Ovary (tissue), 3 donors: ENCODE measurements around the gene ZNF771.

ENCODE experiments used
- CTCF ChIP-seq, 3 donors: fragments of 450-650 bp in 2 of 3; fragments of 200-600 bp in 1 of 3; IDR thresholded peaks; one replicate each; pipeline versions ENCODE4 v1.5.1 to v1.8.0; 2016 to 2022; ENCODE audit warnings: antibody characterized with exemption in 3 of 3, mild to moderate bottlenecking in 1 of 3
- EP300 ChIP-seq: sonication (generic); formaldehyde crosslinking; IDR thresholded peaks from one replicate; pipeline ENCODE4 v1.6.1; 2017; ENCODE audit warnings: antibody characterized with exemption
- POLR2A ChIP-seq: fragments of 450-650 bp; IDR thresholded peaks from one replicate; pipeline ENCODE4 v1.6.1; 2017; ENCODE audit warnings: antibody characterized with exemption, mild to moderate bottlenecking, moderate library complexity
- donor health status: DM: no; HTN: no; CAD: no.

- no peak for TF ChIP-seq CTCF (IDR thresholded peaks at IDR 0.05)
- no peak for TF ChIP-seq EP300
- no peak for TF ChIP-seq POLR2A
These were observed 25.9 kb upstream of the ZNF771 start for GRCh38 chr16:30381291-30382041.
